ENCODE data around the gene ZNF785. TPM values are rescaled to one million over a fixed set of nuclear protein-coding genes. Genes with fewer than 3 reads are reported as not detected.

The ZNF785 gene
- total RNA-seq, 2 experiments from 2014 or later = 4.6 to 6.8 TPM

DNA sequence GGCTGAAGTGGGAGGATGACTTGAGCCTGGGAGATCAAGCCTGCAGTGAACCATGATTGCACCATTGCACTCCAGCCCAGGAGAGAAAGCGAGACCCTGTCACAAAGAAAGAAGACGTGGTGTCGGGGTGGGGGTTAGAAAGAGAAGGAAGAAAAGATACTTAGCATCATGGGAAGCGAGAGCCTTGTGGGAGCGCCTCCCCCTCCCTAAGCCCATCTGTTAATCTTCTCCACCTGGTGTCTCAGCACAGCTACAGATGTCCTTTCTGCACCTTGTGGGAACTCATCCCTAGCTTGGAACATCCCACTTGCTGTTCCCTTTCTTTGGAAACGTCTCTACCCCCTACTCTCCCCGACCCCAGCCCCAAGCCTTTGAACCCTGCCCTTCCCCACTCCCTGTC is 20.0 kb downstream of the ZNF785 start:
- H3K79me2 ChIP-seq (ENCODE audit: insufficient read depth, low read depth, low read length) = no peaks in the 10 kb centered on the region; the same call in 1 of the 2 replicates
- H4K20me1 ChIP-seq (ENCODE audit: insufficient read depth, low read length) = no peaks in the 10 kb centered on the region
- TF ChIP-seq EZH2phosphoT487 (IDR thresholded peaks at IDR 0.05; ENCODE audit: borderline replicate concordance, low read depth, low read length) = no peak
- no peak for TF ChIP-seq CTCF (conservative IDR thresholded peaks at IDR 0.05; ENCODE audit: low read length)
- intact Hi-C loops (cut with micrococcal nuclease; ENCODE audit: unreplicated experiment) = no loop called here
- H3K27ac ChIP-seq (ENCODE audit: low read depth, low read length, poor library complexity, severe bottlenecking) = no peak overlapping the region
- no peak overlapping the region for H3K4me3 ChIP-seq (ENCODE audit: low read depth, low read length, poor library complexity, severe bottlenecking)
- BruUV-seq (replicated peaks) = no TSS peak
- no peaks in the 10 kb centered on the region for H3K36me3 ChIP-seq (ENCODE audit: insufficient read depth, low read length)
- no peaks in the 10 kb centered on the region for H3K9me2 ChIP-seq (ENCODE audit: insufficient read depth, low read length)
- H3K4me2 ChIP-seq (ENCODE audit: low read length) = no peak overlapping the region
- H3K9me3 ChIP-seq (ENCODE audit: low read length) = no peaks in the 10 kb centered on the region
- CTCF ChIA-PET (ENCODE audit: unreplicated experiment) = interaction anchor here (1.5 kb wide), 1 partner anchor 63 kb away, joined by 4 read pairs; no protein-coding TSS in a partner anchor
- DNase-seq (ENCODE audit: low spot score) = no peak
- POLR2A ChIA-PET = interaction anchor here (1.3 kb wide), 1 partner anchor 8 kb away, joined by 3 read pairs; no protein-coding TSS in a partner anchor
- H3K4me1 ChIP-seq (ENCODE audit: insufficient read depth, low read length, poor library complexity, severe bottlenecking) = peaks cover 21% of the 10 kb centered on the region
- no peak overlapping the region for H2AFZ ChIP-seq (ENCODE audit: low read length)

GRCh38 chr16:30562021-30562420 is 23.5 kb downstream of the ZNF785 start:
- no peak for DNase-seq (ENCODE audit: low spot score)
- H3K79me2 ChIP-seq (ENCODE audit: insufficient read depth, low read depth, low read length) = peaks cover 6% of the 10 kb centered on the region; the same call in 1 of the 2 replicates
- no peak overlapping the region for H3K27ac ChIP-seq (ENCODE audit: low read depth, low read length, poor library complexity, severe bottlenecking)
- peak overlapping the region; percentile 49; the same call in 1 of the 2 replicates for H2AFZ ChIP-seq (ENCODE audit: low read length)
- no peaks in the 10 kb centered on the region for H3K9me2 ChIP-seq (ENCODE audit: insufficient read depth, low read length)
- no TSS peak for BruUV-seq (replicated peaks)
- TF ChIP-seq CTCF (conservative IDR thresholded peaks at IDR 0.05; ENCODE audit: low read length) (no peak), EZH2phosphoT487 (IDR thresholded peaks at IDR 0.05; ENCODE audit: borderline replicate concordance, low read depth, low read length) (no peak)
- H3K36me3 ChIP-seq (ENCODE audit: insufficient read depth, low read length) = no peaks in the 10 kb centered on the region
- H3K4me1 ChIP-seq (ENCODE audit: insufficient read depth, low read length, poor library complexity, severe bottlenecking) = peaks cover 10% of the 10 kb centered on the region
- intact Hi-C loops (cut with micrococcal nuclease; ENCODE audit: unreplicated experiment) = no loop called here
- no peak overlapping the region for H3K4me2 ChIP-seq (ENCODE audit: low read length)
- ChIA-PET CTCF (ENCODE audit: unreplicated experiment) (no interaction called here), POLR2A (interaction anchor here (0.8 kb wide), 1 partner anchor 28 kb away, joined by 3 read pairs; no protein-coding TSS in a partner anchor)
- H4K20me1 ChIP-seq (ENCODE audit: insufficient read depth, low read length) = no peaks in the 10 kb centered on the region
- no peak overlapping the region for H3K4me3 ChIP-seq (ENCODE audit: low read depth, low read length, poor library complexity, severe bottlenecking)
- H3K9me3 ChIP-seq (ENCODE audit: low read length) = no peaks in the 10 kb centered on the region

DNA sequence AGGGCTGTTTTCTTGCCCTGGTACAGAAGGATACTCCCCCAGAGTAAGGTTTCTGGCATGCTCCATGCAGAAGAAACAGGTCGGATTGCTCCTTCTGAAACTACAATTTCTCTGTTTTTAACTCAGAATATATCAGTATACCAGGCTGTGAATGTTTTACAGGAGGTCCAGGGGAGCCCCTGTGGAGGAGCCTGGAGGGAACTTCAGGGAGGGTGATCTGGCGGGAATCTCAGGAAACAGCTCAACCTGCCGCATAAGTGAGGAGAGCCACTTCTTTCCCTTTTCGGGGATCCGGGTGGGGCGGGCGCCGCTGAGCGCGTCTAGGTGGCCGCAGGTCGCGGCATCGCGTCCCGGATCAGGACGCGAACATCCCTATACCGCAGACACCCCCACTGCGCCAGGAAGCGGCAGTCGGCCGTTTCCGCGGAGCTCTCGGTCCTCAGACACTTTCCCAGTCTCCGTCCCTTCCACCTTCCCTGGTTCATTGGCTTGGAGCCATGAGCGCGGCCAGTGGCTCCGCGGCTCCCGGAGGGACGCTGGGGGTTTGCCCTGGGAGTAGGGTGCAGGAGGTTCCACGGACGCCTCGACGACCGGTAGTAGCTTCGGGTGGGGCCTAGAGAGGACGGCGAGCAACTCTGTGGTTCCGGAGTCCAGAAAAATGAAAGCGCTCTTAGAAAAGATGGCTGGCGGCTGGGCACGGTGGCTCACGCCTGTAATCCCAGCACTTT is 24.2 kb downstream of the ZNF785 start:
- no peak overlapping the region for H3K4me3 ChIP-seq (ENCODE audit: low read depth, low read length, poor library complexity, severe bottlenecking)
- CTCF ChIA-PET (ENCODE audit: unreplicated experiment) = no interaction called here
- peak overlapping the region; percentile 49; the same call in 1 of the 2 replicates for H2AFZ ChIP-seq (ENCODE audit: low read length)
- H3K9me3 ChIP-seq (ENCODE audit: low read length) = no peaks in the 10 kb centered on the region
- no peak for DNase-seq (ENCODE audit: low spot score)
- TF ChIP-seq CTCF (conservative IDR thresholded peaks at IDR 0.05; ENCODE audit: low read length) (no peak), EZH2phosphoT487 (IDR thresholded peaks at IDR 0.05; ENCODE audit: borderline replicate concordance, low read depth, low read length) (no peak)
- H4K20me1 ChIP-seq (ENCODE audit: insufficient read depth, low read length) = no peaks in the 10 kb centered on the region
- no peak overlapping the region for H3K27ac ChIP-seq (ENCODE audit: low read depth, low read length, poor library complexity, severe bottlenecking)
- H3K4me2 ChIP-seq (ENCODE audit: low read length) = no peak overlapping the region; the same call in 1 of the 2 replicates
- H3K9me2 ChIP-seq (ENCODE audit: insufficient read depth, low read length) = no peaks in the 10 kb centered on the region
- H3K79me2 ChIP-seq (ENCODE audit: insufficient read depth, low read depth, low read length) = peaks cover 13% of the 10 kb centered on the region; the same call in 1 of the 2 replicates
- peaks cover 11% of the 10 kb centered on the region for H3K4me1 ChIP-seq (ENCODE audit: insufficient read depth, low read length, poor library complexity, severe bottlenecking)
- no TSS peak for BruUV-seq (replicated peaks)
- no peaks in the 10 kb centered on the region; the same call in 1 of the 2 replicates for H3K36me3 ChIP-seq (ENCODE audit: insufficient read depth, low read length)
- POLR2A ChIA-PET = interaction anchor here (0.8 kb wide), 1 partner anchor 27 kb away, joined by 3 read pairs; no protein-coding TSS in a partner anchor
- intact Hi-C loops (cut with micrococcal nuclease; ENCODE audit: unreplicated experiment) = no loop called here
